DMS153 treated with DMSO at 0.1 percent for 48 hours (cell line): ENCODE data around the gene ZNF385D.

ENCODE experiments used
- DNase-seq: peaks from one replicate; lab custom pipeline; 2025; ENCODE audit not compliant: unreplicated experiment; lab: John Stamatoyannopoulos, UW

ZNF385D gene

DNA sequence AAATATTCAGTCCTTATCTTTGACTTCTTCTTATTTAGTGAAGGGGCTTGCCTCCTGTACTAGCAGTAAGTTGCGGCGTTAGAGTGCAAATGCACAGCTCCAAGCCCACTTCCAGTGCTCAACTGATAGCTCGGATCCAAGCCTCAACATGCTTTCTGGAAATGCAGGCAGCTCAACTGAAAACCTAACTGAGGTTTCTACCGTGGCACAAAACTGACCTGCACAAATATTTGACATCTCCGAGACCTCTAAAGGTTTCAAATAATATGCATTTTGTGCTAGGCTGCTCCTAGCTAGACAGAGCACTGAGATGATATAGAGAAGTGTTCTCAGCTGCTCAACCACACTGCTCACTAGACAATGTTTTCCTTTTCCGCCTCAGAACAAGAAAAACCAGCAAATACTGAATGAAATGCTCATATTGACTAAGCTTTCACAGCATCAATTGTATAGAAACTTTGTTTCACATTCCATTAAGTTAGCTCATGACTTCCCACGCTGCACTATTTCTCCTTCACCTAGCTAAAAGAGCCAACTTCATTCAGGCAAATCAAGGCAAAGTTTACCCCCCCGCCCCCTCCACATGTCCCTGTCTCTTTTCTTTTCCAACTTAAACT, 822 bp downstream of the ZNF385D start:
- no peak for DNase-seq

DNA sequence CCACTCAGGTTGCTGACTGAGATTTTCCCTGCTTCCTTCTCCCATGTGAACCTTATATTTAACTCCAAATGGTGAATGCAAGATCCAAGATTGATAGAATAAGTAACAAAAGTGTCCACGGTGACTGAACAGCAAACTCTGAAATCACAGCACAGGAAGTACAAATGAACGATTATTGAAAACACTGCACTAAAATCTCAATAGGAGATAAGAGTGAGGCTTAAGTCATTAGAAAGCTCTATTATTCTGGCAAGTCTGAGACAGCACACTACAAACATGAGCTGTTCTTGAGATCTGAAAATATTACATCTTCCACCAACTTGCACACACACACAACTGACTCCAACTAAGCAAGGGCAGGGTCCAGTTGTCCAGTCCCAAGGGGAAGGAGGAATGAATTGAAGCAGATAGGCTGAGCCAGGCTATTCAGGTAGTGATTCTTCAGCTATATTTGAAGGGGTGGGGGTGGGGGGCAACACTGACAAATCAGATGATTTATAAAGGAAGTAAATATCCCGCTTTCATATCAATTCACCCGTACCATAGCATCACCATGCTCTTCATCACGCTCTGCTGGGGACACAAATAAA, 2.9 kb downstream of the ZNF385D start:
- no peak for DNase-seq

DNA sequence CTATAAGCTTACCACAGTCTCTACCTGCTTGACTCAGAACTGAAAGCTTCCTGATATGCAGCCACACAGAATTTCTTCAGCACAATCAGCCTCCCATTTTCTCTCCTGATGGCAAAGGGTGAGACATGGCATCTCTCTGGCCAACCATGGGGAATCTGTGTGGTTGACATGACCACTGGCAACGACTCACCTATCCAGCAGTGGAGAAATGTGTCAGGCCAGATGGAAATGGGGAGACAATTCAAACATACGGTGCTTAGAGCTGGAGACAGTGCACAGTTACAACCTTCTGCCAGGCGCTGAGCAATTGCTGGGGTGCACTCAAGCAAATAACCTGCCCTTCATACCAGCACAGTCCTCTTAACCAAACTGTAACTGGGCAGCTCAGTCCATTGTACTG, 3.6 kb downstream of the ZNF385D start:
- no peak for DNase-seq

DNA sequence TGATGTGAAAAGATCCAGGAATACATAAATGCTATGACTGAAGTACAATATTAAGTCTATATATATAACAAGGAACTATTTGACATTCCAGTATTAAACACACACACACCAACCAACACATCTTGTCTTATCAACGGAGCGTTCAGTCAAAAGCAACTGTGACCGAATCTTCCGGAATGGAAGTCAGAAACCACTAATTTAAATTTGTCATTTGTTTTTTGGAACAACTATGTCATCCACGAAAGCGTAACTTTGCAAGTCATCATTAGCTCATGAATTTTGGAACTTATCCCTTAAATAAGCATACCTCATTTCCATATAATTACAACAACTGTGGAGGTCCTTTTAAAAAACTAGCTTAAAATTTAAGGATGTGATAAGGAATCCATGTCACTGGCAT, 5.0 kb downstream of the ZNF385D start:
- DNase-seq = no peak

DNA sequence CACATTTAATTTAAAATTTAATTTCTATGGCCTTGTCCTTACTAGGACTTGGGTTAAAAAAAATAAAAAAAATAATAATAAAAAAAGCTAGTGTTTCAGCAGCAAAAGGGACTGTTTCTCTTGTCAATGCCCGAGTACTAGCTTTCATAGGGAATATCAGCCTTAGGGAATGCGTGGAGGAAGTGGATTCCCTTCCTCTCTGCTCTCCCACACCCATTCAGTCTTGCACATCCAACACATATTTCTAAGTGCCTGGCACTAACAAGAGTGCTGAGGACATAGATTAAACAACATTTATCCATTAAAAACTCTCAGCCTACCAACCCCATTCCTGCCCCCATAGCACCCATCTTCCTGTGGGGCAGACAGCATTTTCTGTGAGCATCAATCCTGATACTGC, 6.2 kb downstream of the ZNF385D start:
- no peak for DNase-seq

DNA sequence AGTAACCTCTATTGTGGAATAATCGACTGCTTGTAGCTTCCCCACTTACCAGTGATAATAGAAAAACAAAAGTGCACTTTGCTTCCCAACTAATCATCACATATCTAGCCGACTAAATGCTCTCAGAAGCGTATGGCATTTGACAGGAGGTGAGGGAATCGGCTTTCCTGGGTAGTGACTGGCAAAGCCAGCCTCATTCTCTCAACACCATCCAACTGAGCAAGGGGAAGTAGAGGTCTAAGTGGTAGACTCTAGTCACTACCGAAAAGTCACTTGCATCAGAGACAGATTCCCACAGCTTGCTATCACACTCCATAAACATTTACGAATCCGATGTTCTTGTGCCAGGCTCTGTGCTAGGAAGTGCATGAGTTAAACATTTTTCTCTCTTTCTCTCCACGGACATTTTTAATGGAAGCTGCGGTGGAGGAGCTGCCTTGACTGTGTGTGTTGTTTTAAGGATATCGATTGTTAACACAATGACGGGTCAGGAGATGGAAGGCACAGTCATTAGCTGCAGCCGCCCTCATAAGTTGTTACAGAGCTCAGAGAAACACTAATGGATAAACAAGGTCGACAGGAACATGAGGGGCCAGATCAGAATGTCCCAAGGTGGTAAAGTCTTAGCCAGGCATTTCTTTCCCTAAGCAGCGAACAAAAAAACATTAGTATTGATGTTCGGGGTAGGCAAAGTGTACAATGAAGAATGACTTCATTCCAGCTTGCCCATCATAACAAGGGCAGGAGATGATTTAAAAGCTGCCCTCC, 11.9 kb downstream of the ZNF385D start:
- DNase-seq = no peak

DNA sequence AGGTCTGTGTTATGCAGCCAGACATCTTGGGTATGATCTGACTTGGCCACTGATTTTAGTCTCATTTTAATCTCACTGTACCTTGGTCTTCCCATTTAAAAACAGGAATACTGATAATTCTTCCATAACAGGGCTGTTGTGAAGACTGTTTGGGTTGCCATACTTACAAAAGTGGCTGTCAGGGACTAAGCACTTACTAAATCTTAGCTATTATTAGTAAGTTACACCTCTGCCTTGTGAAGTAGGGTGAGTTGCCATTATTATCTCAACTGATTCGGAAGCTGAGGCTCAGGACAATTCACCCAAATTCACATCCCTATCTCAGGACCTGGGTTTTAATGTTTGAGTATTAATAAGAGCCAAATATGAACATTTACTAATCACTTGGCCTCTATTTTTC, 12.7 kb downstream of the ZNF385D start:
- no peak for DNase-seq

DNA sequence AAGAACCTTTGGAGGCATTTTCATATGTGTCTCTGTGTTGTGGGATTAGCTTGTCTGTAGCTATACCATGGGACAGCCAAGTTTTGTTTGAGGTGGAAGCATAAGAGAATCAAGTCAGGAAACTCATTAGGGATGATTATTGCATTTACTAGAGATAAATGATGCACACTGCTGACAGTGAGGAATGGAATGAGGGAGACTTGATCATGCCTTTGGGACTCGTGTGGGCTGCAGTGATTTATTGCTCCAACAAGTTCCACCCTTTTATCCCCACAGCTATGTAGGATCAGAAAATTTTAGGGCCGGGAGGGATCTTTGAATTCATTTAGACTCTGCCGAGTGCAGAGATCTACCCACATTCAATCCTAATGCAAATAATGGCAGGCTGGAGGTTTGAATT, 16.3 kb downstream of the ZNF385D start:
- DNase-seq = no peak

DNA sequence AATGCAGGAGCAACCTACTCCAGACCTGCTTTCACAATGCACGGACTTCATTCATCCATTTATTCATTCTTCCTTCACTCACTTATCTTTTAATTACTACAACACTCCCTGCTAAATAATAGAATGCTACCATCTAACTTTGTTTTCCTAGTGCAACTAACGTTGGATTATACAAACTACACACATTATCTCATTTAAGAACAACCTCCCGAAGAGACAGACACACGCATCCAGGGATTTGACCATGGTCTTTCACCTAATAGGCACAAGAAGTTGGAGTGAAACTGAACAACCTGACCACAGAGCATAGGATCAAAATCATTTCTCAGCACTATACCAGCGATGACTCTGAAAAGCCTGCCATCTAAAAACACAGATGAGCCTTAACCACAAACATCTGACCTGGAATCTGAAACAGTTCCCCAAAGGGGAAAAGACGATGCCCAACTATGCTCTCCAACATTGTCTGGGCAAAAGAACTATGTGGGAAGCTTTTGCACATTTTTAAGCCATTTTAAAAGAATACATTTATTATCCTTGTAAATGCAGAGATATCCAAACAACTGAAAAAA, 21.0 kb downstream of the ZNF385D start:
- DNase-seq = no peak

DNA sequence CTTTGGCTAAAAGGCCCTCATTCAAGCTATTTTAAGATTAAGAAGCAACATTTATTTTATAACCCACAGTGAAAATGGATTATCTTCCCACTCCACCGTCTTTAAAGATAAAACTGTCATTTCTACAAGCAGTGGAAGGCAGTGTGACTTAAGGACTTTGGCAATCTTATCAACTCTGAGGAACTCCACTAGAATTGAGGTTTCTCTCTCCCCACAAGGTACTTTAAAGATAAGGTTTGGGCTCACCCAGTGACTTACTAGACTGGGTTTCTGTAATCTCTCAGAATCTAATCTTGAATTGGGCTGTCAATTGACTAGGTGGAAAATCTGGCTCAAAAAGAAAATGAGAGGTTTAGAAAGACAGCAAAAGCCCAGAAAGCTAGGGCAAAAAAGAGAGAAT, 21.7 kb downstream of the ZNF385D start:
- DNase-seq = no peak

DNA sequence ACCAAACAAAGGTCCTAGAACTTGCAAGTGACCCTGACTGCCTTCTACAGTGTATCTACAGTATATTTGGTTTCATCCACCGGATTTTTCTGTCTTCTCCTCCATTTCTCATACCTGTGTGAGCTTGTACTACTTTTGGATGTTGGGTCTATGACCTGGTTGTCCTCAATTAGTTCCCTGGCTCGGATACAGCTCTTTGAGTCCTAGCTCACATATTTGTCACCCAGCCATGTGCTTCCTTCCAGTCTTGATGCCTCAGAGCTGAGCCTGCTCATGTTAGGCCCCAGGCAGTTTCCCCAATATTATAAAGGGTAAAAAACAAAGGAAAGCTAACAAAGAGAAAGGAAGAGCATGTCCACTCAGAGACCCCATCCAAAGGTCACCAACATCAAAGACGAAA, 28.2 kb downstream of the ZNF385D start:
- DNase-seq = no peak

DNA sequence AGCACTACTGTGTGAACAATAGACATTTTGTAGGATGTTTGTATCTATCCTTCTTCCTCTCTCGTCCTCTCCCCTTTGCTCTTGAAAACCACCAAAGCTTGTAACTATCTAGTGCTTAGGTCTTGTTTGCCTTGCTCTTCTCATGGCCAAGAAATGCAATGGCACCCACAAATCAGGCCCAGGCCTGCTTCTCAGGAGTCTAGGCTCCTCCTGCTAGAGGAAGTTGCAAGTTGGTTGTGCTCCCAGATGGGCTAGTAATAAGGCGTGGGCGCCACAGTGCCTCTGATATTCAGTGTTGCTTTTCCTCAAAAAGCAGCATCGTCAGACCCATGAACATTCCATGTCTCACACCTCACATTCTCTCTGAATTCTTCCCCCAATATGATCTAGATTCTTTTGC, 28.7 kb downstream of the ZNF385D start:
- no peak for DNase-seq

DNA sequence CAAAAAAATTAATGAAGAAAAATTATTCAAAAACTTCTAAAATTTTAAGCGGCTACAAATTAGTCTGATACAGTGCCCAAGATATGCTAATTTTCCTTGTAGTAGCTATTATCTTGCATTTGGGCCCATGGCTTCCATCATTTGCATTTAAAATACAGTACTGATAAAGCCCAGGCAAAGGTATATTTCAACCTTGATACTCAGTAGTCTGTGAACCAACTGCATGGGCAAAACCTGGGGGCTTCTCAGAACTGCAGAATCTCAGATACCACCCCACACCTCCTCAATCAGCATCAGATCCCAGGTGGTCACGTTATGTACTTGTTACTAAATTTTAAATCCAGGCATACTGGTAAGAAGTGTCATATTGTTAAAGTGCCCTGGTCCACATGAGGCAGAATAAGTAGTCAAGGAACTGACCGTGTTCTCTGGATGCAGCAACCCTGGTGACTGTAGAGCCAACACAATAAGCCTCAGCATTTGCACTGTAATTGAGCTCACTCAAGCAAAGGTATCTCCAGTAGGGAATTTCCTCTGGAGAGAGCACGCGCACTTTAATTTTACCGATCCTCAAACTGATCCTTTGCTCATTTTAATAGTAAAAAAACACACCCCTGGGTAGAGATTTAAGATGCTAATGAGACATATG, 31.9 kb downstream of the ZNF385D start:
- DNase-seq = no peak

DNA sequence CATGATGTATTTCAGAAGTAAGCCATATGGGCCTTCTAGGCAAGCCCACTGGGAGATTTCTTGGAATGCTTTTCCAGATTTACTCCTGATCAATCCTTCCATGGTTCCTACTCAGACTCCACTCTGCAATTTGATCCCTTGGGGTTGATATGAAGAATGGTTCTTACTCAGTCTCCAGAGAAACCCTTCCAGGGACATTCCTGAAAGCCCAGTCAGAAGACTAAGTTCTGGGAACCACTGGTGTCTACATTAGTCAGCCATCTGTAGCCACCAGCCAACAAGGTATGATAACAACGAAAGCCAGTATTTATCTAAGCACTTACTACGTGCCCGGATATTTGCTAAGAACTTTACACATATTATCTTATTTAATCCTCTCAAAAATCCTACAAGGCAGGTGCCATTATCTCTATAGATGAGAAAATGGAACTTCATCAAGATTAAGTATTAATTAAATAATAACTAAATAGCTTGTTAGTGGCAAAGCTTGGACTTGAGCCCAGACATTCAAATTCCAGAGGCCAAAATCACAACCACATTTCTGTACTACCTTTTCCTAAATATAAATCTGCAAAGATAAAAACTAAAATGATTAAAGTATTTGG, 32.7 kb downstream of the ZNF385D start:
- no peak for DNase-seq

DNA sequence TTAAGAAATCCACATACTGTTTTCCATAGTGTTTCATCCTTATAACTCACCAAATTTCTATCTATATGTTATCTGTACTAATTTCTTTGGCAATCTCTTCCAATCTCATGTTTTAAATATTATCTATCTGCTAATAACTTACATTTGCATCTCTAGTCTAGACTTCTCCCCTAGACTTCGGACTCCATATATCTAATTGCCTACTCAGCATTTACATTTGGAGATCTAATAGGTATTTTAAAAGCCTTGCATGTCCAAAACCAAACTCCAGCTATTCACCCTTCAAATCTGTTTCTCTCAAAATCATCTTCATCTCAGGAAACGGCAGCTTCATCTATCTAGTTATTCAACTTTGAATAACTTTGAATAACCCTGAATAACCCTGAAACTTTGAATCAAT, 35.3 kb downstream of the ZNF385D start:
- DNase-seq = no peak

DNA sequence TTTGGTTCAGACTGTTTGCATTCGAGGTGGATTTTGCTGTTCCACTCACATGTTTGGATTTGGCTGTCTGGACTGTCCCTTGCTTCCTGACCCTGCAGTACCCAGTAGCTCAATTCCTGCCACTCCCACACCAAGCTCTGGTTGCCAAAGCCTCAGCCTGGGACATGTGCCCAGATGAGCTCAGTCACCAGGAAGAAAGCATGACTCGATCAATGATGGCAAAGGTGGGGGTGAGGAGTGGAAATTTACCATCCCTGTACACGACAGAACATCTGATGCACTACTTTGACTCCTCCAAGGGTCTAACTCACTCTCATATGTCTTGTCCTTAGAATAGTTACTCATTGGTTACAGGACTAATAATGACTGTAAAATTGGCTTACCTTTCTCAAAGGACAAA, 45.2 kb downstream of the ZNF385D start:
- DNase-seq = no peak

DNA sequence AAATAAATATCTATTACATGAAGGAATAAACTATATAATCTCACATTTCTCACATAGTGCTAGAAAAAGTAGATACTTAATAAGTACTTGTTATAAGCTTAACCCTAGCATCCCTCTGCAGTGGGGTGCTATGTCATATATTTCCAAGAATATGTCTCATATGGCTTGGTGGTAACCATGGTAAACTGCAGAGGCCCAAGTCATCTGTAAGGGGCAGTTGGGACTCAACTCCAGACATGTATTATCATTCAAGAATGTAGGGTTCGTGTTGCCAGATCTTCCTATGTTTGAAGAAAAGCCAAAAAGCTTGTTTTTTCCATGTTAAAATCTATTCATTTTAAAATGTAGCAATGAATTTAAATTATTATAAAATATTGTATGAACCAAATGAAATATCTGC, 46.2 kb downstream of the ZNF385D start:
- DNase-seq = no peak

DNA sequence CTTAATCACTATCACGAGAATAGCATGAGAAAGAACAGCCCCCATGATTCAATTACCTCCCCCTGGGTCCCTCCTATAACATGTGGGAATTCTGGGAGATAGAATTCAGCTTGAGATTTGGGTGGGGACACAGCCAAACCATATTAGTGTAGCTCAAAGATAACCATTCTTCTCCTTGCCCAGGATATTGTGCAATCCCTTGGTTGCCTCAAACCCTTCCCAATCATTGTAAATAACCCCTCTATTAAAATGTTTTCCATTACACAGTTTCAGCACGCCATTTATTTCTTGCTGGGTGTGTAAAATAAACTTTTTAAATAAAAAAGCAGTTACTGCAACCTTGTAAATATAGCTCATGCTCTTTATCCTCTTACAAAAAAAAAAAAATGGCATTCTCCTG, 47.7 kb downstream of the ZNF385D start:
- DNase-seq = no peak

DNA sequence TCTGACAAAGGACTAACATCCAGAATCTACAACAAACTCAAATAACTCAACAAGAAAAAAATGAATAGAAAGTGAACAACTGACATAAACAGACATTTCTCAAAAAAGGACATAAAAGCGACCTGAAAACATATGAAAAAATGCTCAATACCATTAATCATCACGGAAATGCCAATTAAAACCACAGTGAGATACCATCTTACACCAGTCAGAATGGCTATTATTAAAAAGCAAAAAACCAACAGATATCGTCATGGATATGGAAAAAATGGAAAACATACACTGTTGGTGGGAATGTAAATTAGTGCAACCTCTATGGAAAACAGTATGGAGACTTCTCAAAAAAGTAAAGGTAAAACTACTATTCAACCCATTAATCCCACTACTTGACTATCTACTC, 53.3 kb downstream of the ZNF385D start:
- no peak for DNase-seq

DNA sequence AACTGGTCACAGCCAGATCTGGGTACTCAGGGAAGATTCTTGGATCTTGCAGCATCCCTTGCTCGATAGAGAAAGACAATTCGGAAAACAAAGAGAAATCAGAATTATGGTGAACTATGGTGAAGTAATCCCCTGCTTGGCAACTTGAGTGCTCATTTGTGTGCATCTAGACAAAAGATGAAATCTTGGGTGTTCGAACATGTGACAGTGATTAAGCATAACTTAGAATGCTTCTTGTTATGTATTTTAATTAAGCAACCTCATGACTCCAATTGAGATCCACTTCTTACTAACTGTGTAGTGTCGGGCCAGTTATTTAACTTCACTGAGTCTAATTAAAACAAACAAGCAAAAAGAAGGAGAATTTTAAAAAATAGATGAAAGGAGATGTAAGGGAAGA, 56.5 kb downstream of the ZNF385D start:
- no peak for DNase-seq

DNA sequence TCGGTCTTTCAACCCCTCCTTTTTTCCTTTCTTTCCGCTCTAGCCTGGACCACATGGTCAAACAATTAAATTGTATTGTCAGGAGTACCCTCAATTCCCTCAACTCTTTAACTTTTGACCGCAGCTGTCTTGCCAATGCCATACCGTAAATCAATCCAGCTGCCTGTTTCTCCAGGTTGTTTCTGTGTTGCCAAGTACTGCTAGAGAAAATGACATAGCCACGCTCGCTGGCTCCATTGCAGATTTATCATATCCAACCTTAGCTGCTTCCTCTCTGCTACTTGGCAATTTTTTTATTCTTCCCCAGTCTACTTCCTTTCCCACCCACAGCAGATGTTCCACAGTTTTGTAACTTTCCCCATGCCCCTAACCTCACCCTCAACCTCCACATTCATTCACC, 60.0 kb downstream of the ZNF385D start:
- no peak for DNase-seq
